Loucy (cell line): ENCODE measurements around the gene CLCN5.
"Not testable (repeated sequence)": the region's sequence is repeated elsewhere in the genome, so short reads cannot be mapped to it uniquely, and the experiment has no call there.

Experiments
- H2AFZ ChIP-seq: fragments of 200-600 bp; sonication (generic); 2 replicates; pipeline ENCODE4 v1.6.0; 2016; ENCODE audit warnings: antibody characterized with exemption, mild to moderate bottlenecking, low read length, moderate library complexity
- H3F3A ChIP-seq: fragments of 200-600 bp; 2 replicates; pipeline ENCODE4 v1.6.0; 2016; ENCODE audit warnings: antibody characterized with exemption, low read depth, mild to moderate bottlenecking
- H3K27me3 ChIP-seq: fragments of 200-600 bp; sonication (generic); 2 replicates; pipeline ENCODE4 v1.6.1; 2014; ENCODE audit warnings: low read length, mild to moderate bottlenecking; ENCODE audit not compliant: insufficient read depth, poor library complexity, severe bottlenecking
- H3K36me3 ChIP-seq: fragments of 200-600 bp; sonication (generic); 2 replicates; pipeline ENCODE4 v1.6.1; 2016; ENCODE audit warnings: low read length; ENCODE audit not compliant: insufficient read depth
- H3K4me1 ChIP-seq: fragments of 200-600 bp; sonication (generic); 2 replicates; pipeline ENCODE4 v1.5.1; 2014; ENCODE audit warnings: low read length, mild to moderate bottlenecking; ENCODE audit not compliant: insufficient read depth, poor library complexity, severe bottlenecking
- H3K4me2 ChIP-seq: fragments of 200-600 bp; sonication (generic); 2 replicates; pipeline ENCODE4 v1.6.0; 2014; ENCODE audit warnings: antibody characterized with exemption, low read length, low read depth, mild to moderate bottlenecking; ENCODE audit not compliant: poor library complexity, severe bottlenecking
- H3K4me3 ChIP-seq: fragments of 200-600 bp; sonication (generic); 2 replicates; pipeline ENCODE4 v1.5.1; 2014; ENCODE audit warnings: low read length, mild to moderate bottlenecking, mixed read lengths; ENCODE audit not compliant: poor library complexity, severe bottlenecking
- H3K79me2 ChIP-seq: fragments of 200-600 bp; sonication (generic); 2 replicates; pipeline ENCODE4 v1.6.1; 2014; ENCODE audit warnings: low read length; ENCODE audit not compliant: insufficient read depth
- H3K9ac ChIP-seq: fragments of 200-600 bp; sonication (generic); 2 replicates; pipeline ENCODE4 v1.6.0; 2014; ENCODE audit warnings: mild to moderate bottlenecking, low read depth, low read length, moderate library complexity; ENCODE audit not compliant: poor library complexity, severe bottlenecking
- H3K9me2 ChIP-seq: fragments of 200-600 bp; sonication (generic); replicated peaks from 2 replicates; pipeline ENCODE4 v1.6.1; 2016; ENCODE audit warnings: low read depth, low read length, mixed read lengths
- H3K9me3 ChIP-seq: fragments of 200-600 bp; sonication (generic); 2 replicates; pipeline ENCODE4 v1.6.1; 2014; ENCODE audit warnings: mild to moderate bottlenecking, antibody characterized with exemption, low read length, low read depth; ENCODE audit not compliant: insufficient read depth
- H4K20me1 ChIP-seq: fragments of 200-600 bp; sonication (generic); 2 replicates; pipeline ENCODE4 v1.6.0; 2014; ENCODE audit warnings: antibody characterized with exemption, low read length, mild to moderate bottlenecking; ENCODE audit not compliant: insufficient read depth, poor library complexity, severe bottlenecking
- EZH2phosphoT487 ChIP-seq: fragments of 200-600 bp; IDR thresholded peaks from 2 replicates; pipeline ENCODE4 v1.6.1; 2018; ENCODE audit warnings: antibody characterized with exemption, mild to moderate bottlenecking, moderate library complexity, borderline replicate concordance
- TF ChIP-seq, protein P1 (sequence below): fragments of 200-600 bp; sonication (generic); conservative IDR thresholded peaks from 2 replicates; pipeline ENCODE4 v1.5.1; 2014; ENCODE audit warnings: mild to moderate bottlenecking, antibody characterized with exemption, low read length

CLCN5 gene

DNA sequence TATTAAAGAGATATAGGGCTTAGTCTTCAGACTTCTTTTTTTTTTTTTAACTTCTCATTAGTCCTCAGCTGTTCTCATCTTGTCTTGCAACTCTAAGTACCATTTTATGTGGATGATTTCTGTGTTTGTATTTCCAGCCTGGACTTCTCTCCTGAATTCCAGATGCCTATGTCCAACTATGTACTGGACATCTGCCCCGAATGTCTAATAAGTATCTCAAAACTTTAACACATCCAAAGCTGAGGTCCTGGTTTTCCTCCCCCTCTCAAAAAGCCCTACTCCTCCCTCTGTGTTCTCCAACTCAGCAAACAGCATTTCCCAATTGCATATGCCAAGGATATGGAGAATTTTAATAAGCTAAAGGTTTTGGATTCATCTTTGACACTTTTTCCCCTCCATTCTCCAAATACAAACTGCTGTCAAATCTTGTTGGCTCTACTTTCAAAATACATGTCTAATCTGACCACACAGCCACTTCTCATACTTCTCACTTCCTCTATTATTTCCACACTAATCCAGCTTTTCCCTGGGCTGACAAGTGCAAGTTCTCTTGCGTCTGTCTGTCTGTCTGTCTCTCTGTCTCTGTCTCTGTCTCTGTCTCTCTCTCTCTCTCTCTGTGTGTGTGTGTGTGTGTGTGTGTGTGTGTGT is 79.8 kb downstream of the CLCN5 start:
- H3K4me3 ChIP-seq: no peak overlapping the region
- H3K4me2 ChIP-seq: no peak overlapping the region
- H3K36me3 ChIP-seq: no peaks in the 10 kb centered on the region
- no peaks in the 10 kb centered on the region for H3K9me2 ChIP-seq
- no peak overlapping the region for H3K9ac ChIP-seq
- H4K20me1 ChIP-seq: no peaks in the 10 kb centered on the region
- no peaks in the 10 kb centered on the region for H3K27me3 ChIP-seq
- H3K4me1 ChIP-seq: no peaks in the 10 kb centered on the region
- TF ChIP-seq, protein P1, sequence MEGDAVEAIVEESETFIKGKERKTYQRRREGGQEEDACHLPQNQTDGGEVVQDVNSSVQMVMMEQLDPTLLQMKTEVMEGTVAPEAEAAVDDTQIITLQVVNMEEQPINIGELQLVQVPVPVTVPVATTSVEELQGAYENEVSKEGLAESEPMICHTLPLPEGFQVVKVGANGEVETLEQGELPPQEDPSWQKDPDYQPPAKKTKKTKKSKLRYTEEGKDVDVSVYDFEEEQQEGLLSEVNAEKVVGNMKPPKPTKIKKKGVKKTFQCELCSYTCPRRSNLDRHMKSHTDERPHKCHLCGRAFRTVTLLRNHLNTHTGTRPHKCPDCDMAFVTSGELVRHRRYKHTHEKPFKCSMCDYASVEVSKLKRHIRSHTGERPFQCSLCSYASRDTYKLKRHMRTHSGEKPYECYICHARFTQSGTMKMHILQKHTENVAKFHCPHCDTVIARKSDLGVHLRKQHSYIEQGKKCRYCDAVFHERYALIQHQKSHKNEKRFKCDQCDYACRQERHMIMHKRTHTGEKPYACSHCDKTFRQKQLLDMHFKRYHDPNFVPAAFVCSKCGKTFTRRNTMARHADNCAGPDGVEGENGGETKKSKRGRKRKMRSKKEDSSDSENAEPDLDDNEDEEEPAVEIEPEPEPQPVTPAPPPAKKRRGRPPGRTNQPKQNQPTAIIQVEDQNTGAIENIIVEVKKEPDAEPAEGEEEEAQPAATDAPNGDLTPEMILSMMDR: no peak
- TF ChIP-seq EZH2phosphoT487: no peak
- no peaks in the 10 kb centered on the region for H3K79me2 ChIP-seq
- no peak overlapping the region for H2AFZ ChIP-seq
- H3F3A ChIP-seq: no peaks in the 10 kb centered on the region
- no peaks in the 10 kb centered on the region for H3K9me3 ChIP-seq

DNA sequence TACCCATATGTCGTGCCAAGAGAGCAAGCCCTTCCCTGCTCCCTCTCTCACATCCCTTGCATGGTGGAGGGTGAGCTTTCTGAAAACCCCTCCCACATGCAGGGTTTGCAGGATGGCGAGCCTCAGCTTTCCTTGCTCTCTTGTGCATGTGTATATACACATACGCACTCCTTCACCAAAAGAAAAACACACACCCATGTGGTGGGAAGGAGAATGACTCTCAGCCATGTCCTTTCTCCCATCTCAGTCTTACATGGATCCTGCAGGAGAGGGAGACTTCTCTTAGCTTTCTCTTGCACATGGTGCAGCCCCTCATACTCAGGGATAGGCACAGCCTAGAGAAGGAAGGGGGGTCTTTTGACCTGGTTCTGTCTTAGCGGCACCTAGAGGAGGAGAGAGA is 81.1 kb downstream of the CLCN5 start:
- no peaks in the 10 kb centered on the region for H3K9me2 ChIP-seq
- H3K36me3 ChIP-seq: no peaks in the 10 kb centered on the region
- no peak for TF ChIP-seq EZH2phosphoT487
- TF ChIP-seq, protein P1: no peak
- H2AFZ ChIP-seq: no peak overlapping the region
- no peak overlapping the region for H3K4me2 ChIP-seq
- no peaks in the 10 kb centered on the region for H3K27me3 ChIP-seq
- no peak overlapping the region for H3K4me3 ChIP-seq
- H4K20me1 ChIP-seq: no peaks in the 10 kb centered on the region
- no peaks in the 10 kb centered on the region for H3K9me3 ChIP-seq
- H3K4me1 ChIP-seq: no peaks in the 10 kb centered on the region
- H3F3A ChIP-seq: no peaks in the 10 kb centered on the region
- no peaks in the 10 kb centered on the region for H3K79me2 ChIP-seq
- H3K9ac ChIP-seq: no peak overlapping the region

DNA sequence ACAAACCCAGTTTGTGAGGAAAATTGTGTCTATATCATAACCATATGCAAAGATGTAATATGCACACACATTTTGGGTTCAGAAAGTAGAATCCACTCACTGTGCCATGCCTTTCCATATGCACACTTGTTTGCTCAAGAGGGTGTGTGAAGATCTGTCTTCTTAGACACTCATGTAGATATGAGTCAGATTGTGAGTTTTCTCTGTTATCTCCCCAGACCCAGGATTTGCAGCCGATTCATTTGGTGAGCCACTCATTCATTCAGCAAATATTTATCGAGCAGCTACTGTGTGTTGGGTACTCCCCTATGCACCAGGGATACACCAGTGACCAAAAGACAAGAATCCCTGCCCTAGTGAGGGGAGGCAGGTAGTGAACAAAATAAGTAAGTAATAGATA is 81.5 kb downstream of the CLCN5 start:
- no peak overlapping the region for H3K9ac ChIP-seq
- H3K4me2 ChIP-seq: no peak overlapping the region
- H3F3A ChIP-seq: no peaks in the 10 kb centered on the region
- H3K27me3 ChIP-seq: no peaks in the 10 kb centered on the region
- H3K9me2 ChIP-seq: no peaks in the 10 kb centered on the region
- no peaks in the 10 kb centered on the region for H3K9me3 ChIP-seq
- no peaks in the 10 kb centered on the region for H4K20me1 ChIP-seq
- no peaks in the 10 kb centered on the region for H3K36me3 ChIP-seq
- no peak for TF ChIP-seq EZH2phosphoT487
- TF ChIP-seq, protein P1: no peak
- H3K4me1 ChIP-seq: no peaks in the 10 kb centered on the region
- H2AFZ ChIP-seq: no peak overlapping the region
- H3K4me3 ChIP-seq: no peak overlapping the region
- no peaks in the 10 kb centered on the region for H3K79me2 ChIP-seq

DNA sequence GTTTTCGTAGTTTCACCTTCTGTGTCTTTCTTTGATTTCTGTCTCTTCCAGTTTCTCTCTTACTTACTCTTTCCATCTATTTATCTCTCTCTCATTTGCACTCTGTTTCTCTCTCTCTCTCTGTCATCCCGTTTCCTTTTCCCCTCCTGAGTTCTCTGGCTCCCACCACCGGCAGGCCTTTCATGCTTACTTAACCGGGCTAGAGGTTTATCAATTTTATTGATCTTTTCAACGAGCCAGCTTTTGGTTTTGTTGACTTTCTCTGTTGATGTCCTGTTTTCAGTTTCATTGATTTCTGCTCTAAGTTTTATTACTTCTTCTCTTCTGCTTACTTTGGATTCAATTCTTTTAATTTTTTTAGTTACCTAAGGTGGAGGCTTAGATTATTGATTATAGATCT is 103.2 kb downstream of the CLCN5 start:
- not testable (repeated sequence) for H3K79me2 ChIP-seq, H3K9me3 ChIP-seq, H3F3A ChIP-seq, H2AFZ ChIP-seq, H3K4me3 ChIP-seq, H3K9ac ChIP-seq, H3K4me1 ChIP-seq, H3K36me3 ChIP-seq, H3K9me2 ChIP-seq, H3K27me3 ChIP-seq, H4K20me1 ChIP-seq, H3K4me2 ChIP-seq
